AG20443 (cell line): ENCODE results near the gene BABAM1.

Experiments
- DNase-seq: peaks from one replicate; pipeline ENCODE4 v3.0.0; 2012; ENCODE audit warnings: low spot score, mixed read lengths

Gene BABAM1

DNA sequence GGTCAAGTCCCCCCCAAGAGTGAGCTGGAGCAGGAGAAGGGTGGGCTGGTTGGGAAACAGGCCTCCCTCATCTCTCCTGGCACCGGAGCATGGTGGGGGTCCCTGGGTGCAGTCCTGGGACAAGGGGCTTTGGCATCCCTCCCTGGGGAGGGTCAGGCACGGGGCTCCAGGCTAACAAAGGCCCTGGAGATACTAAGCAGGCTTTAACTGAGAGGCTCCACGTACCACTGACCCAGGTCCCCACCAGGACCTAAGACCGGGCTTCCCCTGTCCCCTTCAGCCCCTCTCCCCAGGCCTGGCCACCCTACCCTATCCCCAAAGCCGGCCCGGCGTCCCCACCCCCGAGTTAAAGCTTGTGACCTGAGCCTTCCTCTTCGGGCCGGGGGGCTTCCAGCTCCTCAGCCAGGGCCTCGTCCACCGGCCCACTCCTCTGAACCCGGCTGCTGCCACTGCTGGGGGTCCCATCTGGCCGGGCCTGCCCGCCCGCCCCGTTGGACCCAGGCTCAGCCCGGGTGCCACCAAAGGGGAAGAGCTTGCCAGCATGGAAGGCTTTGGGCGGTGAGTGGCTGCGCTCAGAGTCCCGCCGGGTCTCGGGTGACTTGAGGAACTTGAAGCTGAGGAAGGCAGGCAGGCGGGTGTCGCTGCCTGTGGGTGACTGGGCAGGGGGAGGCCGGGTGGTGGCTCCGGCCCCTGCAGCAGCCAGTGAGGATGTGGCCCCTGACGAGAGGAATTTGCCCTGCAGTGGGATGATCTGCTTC, 57.3 kb downstream of the BABAM1 start:
- DNase-seq: no peak

DNA sequence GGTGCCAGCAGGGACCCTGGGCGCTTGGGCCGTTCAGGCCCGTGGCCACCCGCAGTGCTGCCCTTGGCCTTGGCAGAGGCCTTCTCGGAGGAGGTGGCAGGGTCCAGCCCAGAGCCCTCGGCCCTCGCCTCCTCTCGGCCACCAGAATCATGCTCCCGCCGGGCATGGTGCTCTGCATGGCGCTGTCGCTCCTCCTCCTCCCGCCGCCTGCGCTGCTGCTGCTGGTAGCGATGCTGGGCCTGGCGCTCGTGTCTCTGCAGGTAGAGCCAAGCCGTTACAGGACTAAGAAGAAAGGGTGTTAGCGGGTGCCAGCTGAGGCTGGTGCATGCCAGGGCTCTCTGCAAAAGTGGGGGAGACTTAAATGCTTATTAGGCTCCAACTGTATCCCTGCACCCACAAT, 57.9 kb downstream of the BABAM1 start:
- DNase-seq: no peak

DNA sequence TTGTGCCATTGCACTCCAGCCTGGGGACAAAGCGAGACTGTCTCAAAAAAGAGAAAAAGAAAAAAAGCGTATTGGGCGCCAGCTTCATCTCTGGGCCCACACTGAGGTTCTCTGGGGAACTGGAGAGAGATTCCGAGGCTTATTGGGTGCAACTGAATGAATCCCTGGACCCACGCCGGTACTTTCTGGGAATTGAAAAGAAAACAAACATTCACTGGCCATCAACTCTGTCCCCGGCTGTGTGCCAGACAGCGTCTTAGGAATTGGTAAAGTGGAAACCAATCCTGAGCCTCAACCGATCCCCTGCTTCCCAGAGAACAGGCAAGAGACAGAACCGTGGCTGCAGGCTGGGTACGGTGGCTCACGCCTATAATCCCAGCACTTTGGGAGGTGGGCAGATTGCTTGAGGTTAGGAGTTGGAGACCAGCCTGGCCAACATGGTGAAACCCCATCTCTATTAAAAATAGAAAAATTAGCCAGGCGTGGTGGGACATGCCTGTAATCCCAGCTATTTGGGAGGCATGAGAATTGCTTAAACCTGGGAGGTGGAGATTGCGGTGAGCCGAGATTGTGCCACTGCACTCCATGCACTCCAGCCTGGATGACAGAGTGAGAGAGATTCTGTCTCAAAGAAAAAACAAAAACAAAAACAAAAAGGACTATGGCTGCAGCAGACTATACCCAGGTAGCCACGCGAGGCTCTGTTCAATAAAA, 58.8 kb downstream of the BABAM1 start:
- DNase-seq: no peak

DNA sequence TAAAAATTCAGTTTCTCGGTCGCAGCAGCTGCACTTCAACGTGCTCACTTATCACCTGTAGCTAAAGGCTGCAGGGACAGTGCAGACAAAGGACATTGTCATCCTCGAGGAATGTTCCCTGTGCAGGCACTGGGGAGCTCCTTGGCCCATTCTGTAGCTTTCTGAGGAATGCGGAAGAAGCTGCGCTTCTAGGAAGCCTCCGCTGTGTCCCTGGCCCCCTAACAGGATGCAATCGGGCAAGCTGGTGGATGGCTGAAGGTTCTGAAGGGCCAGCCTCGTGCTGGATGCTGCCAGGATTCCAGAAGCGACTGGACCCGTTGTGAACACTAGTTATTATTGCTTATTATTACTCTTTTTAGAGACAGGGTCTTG, 59.3 kb downstream of the BABAM1 start:
- DNase-seq: no peak

DNA sequence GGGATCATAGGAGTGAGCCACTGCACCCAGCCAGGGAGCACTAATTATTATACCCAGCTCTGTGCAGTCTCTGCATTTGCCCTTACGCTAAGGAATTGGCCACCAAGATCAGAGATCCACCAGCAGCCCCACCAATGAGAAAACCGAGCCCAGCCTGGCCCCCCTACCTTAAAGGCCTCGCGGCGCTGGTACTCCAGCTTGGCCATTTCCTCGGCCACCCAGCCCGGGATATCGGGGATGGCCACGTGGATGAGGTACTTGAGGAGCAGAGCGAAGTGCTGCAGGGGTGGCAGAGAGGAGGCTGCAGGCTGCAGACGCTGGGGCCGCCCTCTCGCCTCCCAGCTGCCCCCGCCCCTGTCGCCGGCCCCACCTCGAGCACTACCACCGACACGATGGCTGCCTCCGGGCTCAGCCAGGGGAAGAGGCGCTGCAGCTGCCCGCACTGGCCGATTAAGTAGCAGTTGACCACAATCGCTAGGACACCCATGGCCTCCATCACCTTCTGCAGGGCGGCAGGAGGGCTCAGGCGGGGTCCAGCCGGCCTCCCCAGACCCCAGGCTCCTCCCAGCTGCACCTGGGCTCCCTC, 59.9 kb downstream of the BABAM1 start:
- no peak for DNase-seq

DNA sequence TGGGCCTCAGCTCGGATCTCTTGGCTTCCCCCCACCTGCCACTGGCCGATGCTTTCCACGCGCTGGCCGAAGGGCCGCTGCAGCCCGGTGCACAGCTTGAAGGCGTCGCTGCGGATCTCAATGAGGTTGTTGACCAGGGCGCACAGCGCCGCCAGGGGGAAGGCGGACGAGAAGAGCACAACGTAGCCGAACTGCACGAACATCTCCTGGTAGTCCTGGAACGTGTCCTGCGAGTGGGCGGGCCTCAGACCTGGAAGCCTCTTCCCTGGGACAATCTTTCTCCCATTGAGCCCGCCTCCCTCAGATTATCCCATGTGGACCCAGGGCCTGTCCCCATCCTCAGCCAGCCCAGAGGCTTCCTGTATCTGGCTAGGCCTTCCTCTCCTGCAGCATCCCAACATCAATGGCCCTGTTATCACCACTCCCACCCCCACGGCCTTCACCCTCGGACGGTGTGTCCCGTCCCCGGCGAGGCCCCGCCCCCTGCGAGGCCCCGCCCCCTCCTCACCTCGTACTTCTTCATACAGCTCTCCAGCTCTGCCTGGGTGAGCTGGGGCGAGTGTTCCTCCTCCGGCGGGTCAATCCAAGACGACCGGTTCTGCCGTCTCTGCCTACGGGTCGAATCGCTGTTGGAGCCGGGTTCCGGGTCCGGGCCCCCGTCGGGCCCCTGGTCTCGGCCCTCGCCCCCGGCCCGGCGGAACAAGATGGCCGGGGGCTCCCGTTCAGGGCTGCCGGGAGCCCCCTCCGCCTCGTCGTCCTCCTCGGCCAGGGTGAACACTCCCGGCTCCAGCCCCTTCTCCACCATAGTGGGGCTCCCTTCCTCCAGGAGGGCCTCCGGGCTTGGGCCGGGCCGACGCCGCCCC, 60.6 kb downstream of the BABAM1 start:
- DNase-seq: no peak
